DOHH2 (cell line): ENCODE measurements around the gene RAN.

ENCODE experiments used
- EZH2phosphoT487 ChIP-seq: fragments of 200-600 bp; sonication (generic); IDR thresholded peaks from 2 replicates; pipeline ENCODE4 v1.6.1; 2017; ENCODE audit warnings: borderline replicate concordance, mild to moderate bottlenecking, antibody characterized with exemption, low read length, moderate library complexity, mixed read lengths
- TF ChIP-seq, protein P1 (sequence below): fragments of 200-600 bp; sonication (generic); IDR thresholded peaks from one replicate; pipeline ENCODE4 v1.5.1; 2014; ENCODE audit warnings: antibody characterized with exemption, mild to moderate bottlenecking, low read depth, low read length; ENCODE audit not compliant: poor library complexity, severe bottlenecking

DNA sequence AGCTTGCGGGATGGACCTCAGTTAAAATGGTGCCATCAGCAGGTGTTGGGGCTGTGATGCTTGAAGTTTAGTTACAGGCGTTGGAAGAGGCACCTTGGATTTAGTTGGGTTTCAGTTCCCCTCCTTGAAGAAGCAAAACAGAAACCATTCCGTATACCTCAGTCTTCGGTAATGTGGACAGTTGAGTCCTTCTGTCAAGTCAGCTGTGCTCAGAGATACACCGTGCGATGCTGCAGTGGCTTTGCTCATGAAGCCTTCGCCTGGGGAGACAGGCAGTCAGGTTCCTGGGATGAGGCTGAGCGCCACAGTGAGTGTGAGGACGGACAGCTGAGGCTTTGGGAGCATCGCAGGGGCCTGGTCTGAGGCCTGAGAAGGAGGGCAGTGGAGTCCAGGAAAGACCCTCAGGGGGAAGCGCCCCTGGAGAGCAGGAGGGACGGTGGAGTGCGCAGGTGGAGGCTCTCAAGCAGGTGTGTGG, 7.4 kb downstream of the RAN start:
- TF ChIP-seq, protein P1, sequence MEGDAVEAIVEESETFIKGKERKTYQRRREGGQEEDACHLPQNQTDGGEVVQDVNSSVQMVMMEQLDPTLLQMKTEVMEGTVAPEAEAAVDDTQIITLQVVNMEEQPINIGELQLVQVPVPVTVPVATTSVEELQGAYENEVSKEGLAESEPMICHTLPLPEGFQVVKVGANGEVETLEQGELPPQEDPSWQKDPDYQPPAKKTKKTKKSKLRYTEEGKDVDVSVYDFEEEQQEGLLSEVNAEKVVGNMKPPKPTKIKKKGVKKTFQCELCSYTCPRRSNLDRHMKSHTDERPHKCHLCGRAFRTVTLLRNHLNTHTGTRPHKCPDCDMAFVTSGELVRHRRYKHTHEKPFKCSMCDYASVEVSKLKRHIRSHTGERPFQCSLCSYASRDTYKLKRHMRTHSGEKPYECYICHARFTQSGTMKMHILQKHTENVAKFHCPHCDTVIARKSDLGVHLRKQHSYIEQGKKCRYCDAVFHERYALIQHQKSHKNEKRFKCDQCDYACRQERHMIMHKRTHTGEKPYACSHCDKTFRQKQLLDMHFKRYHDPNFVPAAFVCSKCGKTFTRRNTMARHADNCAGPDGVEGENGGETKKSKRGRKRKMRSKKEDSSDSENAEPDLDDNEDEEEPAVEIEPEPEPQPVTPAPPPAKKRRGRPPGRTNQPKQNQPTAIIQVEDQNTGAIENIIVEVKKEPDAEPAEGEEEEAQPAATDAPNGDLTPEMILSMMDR = no peak
- TF ChIP-seq EZH2phosphoT487 = no peak
